ENCODE measurements around the gene ROBO1.

- no peak for TF ChIP-seq CTCF (conservative IDR thresholded peaks at IDR 0.05; ENCODE audit: low read depth, low read length)
- no peak for TF ChIP-seq EZH2 (IDR thresholded peaks at IDR 0.05; ENCODE audit: borderline replicate concordance, low read depth, low read length, poor library complexity, severe bottlenecking)
These were observed 878.5 kb downstream of the ROBO1 start for GRCh38 chr3:78889348-78889747.

Measured in A673 (cell line).